Kidney tubule cell (primary cell): Measurements from ENCODE around the gene MSH3.
"Not testable (repeated sequence)": the region's sequence is repeated elsewhere in the genome, so short reads cannot be mapped to it uniquely, and the experiment has no call there.

Source experiments
- DNase-seq: peaks from one replicate; pipeline ENCODE4 v3.0.0-alpha.2; 2018; ENCODE audit warnings: low spot score

Gene MSH3

DNA sequence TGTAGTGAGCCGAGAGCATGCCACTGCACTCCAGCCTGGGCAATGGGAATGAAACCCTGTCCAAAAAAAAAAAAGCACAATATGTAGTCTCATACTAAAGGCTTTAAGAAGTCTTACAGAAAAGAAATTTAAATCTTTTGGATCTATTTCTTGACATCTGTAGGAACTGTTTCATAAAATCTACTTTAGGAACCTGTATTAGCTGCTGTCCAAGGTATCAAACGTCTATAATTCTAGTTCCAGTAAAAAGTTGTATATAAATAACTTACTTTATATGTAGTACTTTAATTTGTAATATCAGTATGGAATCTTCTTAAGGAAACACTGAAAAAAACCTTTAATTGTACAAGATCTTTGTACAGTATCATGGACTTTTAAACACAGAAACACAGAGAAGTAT lies 199.0 kb downstream of the MSH3 start:
- no peak for DNase-seq

DNA sequence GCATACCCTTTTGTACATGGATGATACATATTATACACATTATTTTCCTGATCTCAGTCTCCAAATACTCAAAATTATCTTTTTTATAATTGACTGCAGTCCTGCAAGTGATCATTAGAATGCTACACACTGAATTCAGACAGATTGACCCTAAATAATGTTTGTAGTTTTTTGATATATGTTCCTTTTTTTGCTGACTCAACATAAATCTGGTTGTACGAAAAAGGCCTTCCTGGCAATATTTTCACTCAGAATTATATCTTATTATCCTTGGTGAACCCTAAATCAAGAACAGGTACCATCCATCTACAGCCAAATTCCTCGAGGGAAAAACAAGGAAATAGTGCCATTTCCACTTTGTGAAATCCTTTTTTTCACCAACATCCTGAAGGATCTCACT lies 200.1 kb downstream of the MSH3 start:
- DNase-seq: no peak

DNA sequence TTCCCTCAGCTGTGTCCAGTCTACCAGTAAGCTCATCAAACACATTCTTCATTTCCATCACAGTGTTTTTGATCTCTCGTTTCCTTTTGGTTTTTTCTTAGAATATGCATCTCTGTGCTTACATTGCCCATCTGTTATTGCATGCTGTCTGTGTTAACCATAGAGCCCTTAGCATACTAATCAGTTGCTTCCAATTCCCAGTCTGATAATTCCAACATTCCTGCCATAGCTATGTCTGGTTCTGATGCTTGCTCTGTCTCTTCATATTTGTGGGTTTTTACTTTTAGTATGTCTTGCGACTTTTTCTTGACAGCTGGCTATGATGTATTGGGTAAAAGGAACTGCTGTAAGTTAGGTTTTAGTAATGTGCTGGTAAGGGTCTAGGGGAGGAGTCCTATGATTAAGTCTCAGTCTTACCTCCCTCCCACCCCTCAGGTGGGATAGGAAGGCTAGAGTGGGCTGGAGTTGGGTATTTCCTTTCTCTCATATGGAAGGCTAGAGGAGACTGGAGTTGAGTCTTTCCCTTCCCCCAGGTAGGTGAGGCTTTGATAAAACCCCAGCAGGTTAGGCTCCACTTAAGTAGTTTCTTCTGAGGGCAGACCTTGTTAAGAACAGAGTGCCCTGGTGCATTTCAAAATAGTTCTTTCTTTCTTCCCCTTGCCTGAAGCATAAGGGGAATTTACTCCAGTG lies 206.6 kb downstream of the MSH3 start:
- DNase-seq: peak; percentile 6

DNA sequence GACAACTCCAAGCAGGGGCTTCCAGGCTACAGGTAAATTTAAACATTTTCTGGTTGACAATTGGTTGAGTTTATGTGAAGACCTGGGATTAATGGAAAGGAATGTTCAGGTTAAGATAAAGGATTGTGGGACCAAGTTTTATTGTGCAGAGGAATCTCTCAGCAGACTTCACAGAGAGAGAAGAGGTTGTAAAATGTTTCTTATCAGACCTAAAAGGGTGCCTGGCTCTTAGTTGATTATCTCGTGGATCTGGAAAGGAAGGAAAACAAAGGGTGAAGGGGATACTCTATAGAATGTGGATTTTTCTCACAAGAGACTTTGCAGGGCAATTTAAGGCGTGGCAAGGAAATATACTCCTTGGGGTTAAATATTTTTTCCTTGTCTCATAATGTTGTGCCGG lies 209.3 kb downstream of the MSH3 start:
- no peak for DNase-seq

DNA sequence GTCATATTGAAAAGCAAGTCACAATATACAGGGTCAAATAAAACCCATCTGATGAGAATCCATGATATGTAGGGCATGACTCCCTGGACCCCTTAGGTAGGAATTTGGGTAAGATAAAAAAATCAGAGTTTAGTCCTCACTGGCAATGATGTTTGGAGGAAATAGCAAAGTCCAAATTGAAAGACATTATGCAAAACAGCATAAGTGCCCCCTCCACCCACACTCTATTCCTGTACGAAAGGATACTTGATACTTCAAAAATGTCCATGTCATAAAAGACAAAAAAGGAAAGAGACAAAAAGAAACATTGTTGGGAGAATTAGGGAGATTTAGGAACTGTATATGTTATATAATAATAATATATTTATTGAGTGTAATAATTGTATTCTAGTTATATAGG lies 209.7 kb downstream of the MSH3 start:
- DNase-seq: no peak

DNA sequence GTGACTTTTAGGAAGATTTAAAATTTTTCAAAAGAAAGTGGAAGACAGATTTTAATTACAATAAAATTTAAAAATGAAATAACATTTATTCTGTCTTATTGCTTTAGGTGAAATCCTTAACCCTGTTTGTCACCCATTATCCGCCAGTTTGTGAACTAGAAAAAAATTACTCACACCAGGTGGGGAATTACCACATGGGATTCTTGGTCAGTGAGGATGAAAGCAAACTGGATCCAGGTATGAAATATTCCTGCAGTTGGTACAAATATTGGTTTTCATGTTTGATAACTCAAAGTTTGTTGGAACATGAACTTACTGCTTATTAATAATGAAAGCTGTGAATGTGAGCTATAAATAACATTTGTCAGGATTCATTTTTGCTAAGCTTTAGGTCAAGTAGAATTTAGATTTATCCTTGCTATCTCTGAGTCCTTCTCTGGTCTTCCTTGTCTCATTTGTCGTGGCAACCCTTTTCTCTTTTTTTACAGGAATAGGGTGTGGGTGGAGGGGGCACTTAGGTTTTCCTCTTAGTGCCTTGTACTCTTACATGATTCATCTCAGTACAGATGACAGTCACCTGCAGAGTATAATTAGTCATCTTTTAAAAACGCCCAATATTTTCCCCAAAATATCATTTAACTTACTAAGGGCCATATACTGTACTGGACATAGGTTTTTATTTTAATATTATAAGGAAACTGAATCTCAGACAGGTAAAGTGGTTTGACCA lies 210.4 kb downstream of the MSH3 start:
- DNase-seq: peak; percentile 16

DNA sequence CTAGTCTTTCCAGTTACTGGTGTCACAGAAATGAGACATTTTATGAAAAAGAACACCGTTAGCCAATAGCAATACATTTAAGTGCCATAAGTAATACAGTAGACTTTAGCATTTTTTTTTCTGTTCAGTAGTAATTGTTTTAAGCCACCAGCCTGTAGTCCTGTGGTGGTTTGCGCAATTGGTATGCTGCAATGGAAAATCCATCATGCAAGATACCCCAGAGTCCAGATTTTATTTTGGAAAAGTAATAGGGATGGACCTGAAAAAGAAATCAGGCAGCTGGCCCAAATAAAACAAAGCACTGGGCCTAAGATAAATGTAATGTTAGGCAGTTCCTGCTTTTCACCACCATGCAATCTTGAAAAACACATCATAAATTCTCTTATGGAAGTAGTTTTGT lies 211.1 kb downstream of the MSH3 start:
- DNase-seq: no peak

DNA sequence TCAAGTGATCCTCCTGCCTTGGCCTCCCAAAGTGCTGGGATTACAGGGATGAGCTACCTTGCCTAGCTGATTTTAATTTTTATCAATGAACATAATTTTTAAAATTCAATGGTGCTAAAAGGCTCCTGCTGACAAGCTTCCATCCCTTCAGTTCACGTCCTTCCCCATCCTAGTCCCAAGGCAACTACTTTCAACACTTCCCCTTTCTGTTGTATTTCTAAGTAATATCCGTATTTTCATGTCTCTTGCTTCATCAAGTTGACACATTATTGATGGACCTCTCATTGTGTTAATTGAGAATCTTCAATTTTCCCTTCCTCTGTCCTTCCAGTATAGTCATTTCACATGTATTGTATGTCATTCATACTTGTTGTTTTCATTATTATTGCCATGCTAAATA lies 211.9 kb downstream of the MSH3 start:
- no peak for DNase-seq

DNA sequence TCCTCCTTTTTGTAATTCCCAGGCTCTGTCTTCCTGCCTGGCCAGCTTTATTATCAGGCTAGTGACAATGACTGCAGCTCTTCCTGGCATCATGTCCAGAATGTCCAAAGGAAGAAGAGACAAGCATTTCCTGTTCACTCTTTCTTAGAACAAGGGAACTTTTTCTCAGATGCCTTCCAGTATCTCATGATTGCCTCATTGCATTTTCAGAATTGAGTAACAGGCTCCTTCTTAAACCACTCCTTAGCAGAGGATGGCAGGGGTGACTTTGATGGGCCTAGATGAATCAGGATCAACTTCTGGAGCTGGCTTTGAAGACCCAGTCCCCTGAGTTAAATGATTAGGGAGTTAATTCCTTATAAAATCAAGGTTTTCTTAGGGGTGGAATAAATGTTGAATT lies 212.8 kb downstream of the MSH3 start:
- DNase-seq: no peak

DNA sequence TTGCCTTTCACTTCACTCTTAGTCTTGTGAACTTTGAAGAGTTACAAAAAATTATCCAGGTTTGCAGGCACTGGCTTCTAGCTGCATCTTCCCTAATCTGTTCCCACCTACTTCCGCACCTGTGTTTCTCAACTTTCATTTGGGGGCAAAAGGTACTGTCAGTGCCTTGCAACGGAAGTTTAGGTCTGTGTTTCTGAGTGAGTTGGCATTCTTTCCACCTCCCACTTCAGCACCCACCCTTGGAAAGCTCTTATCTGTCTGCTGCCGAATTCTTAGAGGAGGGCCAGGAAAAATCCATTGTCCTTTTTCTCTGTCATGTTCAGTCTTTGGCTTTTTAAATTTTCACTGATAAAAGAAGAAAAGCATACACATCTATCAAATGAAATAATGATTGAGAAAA lies 216.0 kb downstream of the MSH3 start:
- no peak for DNase-seq

DNA sequence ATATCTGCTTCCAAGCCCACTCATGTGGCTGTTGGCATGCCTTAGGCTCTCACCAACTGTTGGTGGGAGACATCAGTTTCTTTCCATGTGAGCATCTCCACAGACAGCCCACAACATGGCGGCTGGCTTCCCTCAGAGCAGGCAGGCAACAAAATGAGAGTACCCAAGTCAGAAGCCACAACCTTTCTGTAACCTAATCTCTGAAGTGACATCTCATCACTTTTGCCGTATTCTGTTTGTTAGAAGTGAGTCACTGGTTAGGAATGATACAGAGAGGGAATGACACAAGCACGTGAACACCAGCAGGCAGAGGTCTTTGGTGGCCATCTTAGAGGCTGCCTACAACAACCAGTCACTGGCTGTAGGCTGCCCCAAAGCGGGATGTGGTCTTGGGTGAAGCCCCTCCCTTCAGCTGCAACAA lies 217.1 kb downstream of the MSH3 start:
- peak; percentile 69 for DNase-seq

DNA sequence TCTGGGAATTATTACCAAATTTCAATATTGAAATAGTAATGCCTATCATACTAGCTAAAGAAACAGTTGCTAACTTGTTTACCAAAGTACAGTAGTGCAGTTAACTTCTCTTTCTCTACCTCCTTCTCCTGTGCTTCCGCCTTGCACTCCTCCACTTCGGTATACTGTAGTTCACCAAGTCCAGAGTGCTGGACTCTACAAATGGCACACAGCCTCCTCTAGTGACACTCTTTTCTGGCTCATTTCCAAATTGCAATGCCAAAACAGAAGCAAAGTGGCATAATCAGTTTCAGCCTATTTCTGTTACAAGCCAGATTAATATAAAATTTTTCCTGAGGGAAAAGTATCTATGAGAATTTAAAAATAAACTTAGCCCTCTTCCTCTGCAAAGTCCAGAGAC lies 219.7 kb downstream of the MSH3 start:
- no peak for DNase-seq

DNA sequence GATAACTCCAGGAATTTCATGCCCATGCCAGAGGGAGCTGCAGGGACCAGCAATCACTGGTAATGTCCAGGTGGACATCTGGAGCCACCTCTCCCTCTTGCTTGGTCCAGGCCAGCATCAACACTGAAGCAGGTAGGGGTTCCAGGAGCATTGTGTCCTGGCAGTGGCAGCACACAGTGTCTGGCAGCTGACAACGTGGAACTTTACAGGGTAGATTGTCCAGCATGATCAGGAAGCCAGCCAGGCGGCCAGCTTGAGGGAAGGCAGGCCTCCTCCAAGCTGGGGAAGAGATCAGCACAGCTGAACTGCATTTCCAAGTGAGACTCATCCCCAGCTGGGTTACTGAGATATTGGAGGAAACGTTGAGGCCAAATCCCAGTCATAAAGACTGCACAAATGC lies 223.1 kb downstream of the MSH3 start:
- DNase-seq: no peak

DNA sequence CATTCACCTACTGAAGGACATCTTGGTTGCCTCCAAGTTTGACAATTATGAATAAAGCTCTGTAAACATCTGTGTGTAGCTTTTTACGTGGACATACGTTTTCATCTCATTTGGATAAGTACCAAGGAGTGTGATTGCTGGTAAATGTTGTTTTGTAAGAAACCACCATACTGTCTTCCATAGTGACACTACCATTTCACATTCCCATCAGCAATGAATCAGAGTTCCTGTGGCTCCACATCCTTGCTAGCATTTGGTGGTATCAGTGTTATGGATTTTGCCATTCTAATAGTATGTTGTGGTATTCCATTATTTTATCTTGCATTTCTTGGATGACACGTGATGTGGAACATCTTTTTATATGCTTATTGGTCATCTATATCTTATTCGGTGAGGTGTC lies 227.3 kb downstream of the MSH3 start:
- DNase-seq: no peak

DNA sequence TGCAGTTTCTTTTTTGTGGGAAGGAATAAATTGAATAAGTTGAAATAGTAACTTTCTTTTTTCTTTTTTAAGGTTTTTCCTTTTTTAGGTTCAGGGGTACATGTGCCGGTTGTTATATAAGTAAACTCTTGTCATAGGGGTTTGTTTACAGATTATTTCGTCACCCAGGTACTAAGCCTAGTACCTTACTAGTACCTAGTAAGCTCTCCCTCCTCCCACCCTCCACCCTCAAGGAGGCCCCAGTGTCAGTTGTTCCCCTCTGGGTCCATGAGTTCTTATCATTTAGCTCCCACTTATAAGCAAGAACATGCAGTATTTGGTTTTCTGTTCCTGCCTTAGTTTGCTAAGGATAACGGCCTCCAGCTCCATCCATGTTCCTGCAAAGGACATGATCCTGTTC lies 228.9 kb downstream of the MSH3 start:
- not testable (repeated sequence) for DNase-seq

DNA sequence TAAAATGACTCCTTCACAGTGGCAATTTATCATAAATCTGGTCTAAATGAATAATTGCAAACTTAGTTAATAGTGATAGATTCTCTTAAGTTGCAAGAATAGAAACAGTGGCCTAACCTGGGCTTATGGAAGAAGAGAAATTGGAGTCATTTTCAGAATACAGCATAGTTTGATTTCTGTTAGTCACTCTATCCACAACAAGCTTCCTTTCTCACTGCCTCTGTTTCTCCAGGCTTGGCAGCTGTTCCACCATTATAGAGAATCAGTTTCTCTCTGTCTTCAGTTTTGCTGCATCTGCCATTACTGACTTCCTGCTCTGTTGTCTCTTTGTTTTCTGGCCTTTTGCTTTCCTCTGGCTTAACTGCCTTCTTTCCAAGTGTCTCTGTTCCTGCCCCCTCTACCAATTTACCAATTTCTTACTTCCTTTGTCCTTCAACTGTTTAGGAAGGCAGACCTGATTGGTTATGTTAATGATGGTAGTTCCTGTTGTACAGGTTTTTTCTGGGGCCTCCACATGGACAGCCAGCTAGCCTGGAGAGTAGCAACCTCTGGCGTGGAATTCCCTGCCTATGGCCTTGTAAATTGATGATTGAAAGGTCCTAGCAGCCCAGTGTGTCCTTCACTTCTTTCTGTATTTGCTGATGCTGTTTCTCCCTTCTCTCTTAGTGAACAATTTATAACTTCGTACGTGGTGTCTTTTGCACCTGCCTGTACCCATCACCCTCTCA lies 229.8 kb downstream of the MSH3 start:
- DNase-seq: no peak

DNA sequence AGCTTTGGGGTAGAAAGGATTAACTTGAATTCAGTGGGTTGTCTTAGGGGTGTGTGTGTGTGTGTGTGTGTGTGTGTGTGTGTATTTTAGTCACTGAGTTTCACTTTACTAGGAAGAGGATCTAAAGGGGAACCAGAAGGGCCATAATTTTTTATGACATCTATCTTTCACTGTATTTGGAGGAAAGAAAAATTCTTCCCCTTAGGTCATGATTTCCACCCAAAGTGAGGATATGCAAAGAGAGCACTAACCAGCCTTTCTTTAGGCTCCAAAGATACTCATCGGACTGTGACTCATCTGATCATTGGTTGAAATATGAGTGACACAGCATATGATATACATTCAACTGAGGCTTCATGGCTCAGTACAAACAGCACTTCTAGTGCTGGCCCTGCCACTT lies 230.5 kb downstream of the MSH3 start:
- DNase-seq: no peak

DNA sequence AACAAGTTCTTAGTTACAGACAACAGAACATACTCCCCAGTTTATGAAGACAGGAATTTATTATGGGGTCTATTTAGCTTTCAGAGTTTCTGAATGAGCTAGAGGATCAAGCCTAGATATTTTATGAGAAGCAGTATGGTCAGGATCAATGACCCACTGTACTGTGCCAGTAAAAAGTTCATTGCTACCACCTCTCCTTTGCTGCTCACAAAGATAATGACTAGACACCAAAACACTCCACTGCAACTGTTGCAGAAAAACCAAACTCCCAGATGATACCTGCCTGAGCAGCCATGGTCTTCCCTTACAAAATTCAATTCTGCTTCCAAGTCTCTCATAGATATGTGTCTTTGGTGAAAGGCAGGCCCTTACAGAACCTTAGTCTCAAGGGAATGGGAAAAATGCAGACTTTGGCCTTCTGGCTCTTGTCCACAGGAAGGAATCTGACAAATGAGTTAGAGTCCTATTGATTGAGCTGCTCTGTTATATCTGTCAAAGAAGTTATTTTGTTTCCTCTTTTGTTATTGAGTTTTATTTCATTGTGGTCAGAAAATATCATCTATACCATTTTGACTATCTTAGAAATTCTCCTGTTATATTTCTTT lies 231.0 kb downstream of the MSH3 start:
- DNase-seq: no peak

DNA sequence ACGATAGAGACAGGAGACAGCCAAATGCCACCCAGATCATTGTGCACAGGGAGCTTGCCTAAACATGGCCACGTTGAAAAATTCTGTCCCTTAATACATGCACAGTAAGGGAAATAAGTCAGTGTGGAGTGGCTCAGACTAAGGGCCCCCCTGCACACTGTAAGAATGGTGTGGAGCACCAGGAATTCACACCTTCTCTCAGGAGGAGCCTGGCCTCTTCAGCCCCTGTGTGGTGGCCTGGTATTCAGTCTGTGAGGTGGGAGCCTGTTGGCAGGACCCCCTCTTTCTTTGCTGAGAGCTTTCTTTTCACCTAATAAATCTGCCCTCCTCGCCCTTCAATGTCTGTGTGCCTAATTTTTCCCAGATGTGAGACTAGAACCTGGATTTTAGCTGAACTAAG lies 239.6 kb downstream of the MSH3 start:
- DNase-seq: no peak

DNA sequence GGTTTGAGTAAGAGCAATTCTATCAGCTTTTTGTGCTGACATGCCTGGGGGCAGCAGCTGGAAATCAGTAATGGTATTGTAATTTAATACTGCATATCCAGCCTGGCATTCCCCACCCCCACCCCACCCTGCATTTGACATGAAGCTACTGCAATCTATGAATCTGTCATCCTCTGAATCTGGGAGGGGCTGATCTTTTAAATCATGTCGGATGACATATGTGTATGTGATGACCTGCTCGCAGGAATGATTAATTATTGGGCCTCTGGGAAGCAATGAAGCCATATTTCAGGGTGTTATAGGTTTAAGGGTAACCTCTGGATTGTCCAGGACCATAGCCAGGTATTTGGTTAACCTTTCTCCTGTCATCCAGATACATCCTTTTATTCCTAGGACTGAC lies 241.1 kb downstream of the MSH3 start:
- DNase-seq: no peak

DNA sequence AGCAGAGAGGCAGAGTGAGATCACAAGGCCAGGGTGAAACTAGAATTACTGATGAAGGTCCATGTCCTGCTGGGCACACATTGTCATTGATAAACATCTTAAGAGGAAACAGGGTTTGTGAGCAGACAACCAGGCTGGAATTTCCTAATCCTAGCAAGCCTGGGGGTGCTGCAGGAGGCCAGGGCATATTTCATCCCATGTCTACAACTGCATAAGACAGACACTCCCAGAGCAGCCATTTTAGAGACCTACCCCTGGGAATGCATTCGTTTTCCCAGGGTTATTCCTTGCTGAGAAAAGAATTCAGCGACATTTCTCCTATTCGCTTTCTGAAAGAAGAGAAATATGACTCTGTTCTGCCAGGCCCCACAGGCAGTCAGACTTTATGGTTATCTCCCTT lies 248.2 kb downstream of the MSH3 start:
- not testable (repeated sequence) for DNase-seq

DNA sequence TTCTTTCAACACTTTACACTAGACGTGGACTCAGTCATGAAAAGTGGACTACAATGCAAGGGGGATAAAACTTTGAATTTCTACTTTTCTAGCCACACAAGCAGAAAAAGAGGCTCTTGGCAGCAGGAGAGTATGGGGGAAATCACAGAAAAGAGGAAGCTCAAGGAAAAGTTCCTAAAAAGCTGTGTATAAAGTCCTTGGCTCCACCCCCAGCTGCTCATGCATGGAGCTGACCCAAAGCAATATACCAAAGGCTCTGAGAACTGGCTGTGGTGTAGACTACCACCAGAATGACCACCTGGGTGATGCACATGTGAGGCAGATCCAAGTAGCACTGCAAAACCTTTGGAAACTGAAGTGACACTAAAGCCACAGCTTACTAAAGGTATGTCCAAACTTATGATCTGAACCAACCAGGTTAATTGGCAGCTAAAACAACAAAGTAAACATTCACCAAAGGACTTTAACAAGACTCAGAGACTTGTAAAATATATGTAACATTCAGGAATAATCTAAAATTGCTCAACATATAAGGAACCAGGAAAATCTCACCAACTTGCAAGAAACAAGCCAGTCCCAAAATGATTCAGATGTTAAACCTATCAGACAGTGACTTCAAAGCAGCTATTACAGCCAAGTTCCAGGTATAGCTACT lies 250.2 kb downstream of the MSH3 start:
- no peak for DNase-seq
